Measurements from ENCODE around the gene JPH2. TPM values are rescaled to one million over a fixed set of nuclear protein-coding genes. Genes with fewer than 3 reads are reported as not detected.

JPH2 gene
- polyA plus RNA-seq, 4 donors: 1.1 to 1.8 (median 1.6) TPM

GRCh38 chr20:44067650-44068081 is 119.3 kb downstream of the JPH2 start:
- DNase-seq (ENCODE audit: low read depth in 4 of 4, low spot score in 2 of 4): no peak

- no peak for DNase-seq (ENCODE audit: low read depth in 4 of 4, low spot score in 2 of 4)
Measured at GRCh38 chr20:44066645-44067606, 120.1 kb downstream of the JPH2 start.

GRCh38 chr20:44065401-44066340 is 121.3 kb downstream of the JPH2 start:
- no peak for DNase-seq (ENCODE audit: low read depth in 4 of 4, low spot score in 2 of 4)

GRCh38 chr20:44064501-44065400 is 122.2 kb downstream of the JPH2 start:
- no peak for DNase-seq (ENCODE audit: low read depth in 4 of 4, low spot score in 2 of 4)

Other genes with a start within 250 kb of the JPH2 start
- 10 to 100 TPM; 44.5 to 52.4 (median 47.5) TPM for gene OSER1, start 23.6 kb upstream of the JPH2 start, polyA plus RNA-seq (ENCODE audit: insufficient read length in 4 of 4)
- gene GDAP1L1, start 60.1 kb upstream of the JPH2 start, polyA plus RNA-seq (ENCODE audit: insufficient read length in 4 of 4): under 1 TPM; 0.35 to 0.76 (median 0.60) TPM
- 1 to 10 TPM; 7.5 to 9.5 (median 8.1) TPM for gene FITM2, start 124.0 kb upstream of the JPH2 start, polyA plus RNA-seq (ENCODE audit: insufficient read length in 4 of 4)
- under 1 TPM in 3 of 4 donors, not detected in 1; 0.14 to 0.95 (median 0.42) TPM for gene R3HDML, start 149.9 kb upstream of the JPH2 start, polyA plus RNA-seq (ENCODE audit: insufficient read length in 4 of 4)
- gene HNF4A, start 168.5 kb upstream of the JPH2 start, polyA plus RNA-seq (ENCODE audit: insufficient read length in 4 of 4): 10 to 100 TPM; 35.0 to 60.8 (median 48.6) TPM

Measured in left renal cortex interstitium (tissue), 4 donors.